Astrocyte (in vitro differentiated cells and primary cell): ENCODE data around the gene MAPK10. TPM values are rescaled to one million over a fixed set of nuclear protein-coding genes. Genes with fewer than 3 reads are reported as not detected.

Experiments
- DNase-seq: peaks from one replicate; pipeline ENCODE4 v3.0.0-alpha.2; 2010; ENCODE audit warnings: low read depth
- FAIRE-seq: peaks from 2 replicates; lab custom pipeline; 2011; peaks lifted over from hg19 to GRCh38; lab: Jason Lieb, UNC
- H2AFZ ChIP-seq: 2 replicates; pipeline ENCODE4 v1.6.0; 2012; ENCODE audit warnings: low read depth, low read length, inconsistent platforms
- H3K27ac ChIP-seq: 2 replicates; pipeline ENCODE4 v1.5.1; 2011; ENCODE audit warnings: low read depth, low read length, inconsistent platforms
- H3K27me3 ChIP-seq: 2 replicates; pipeline ENCODE4 v1.6.0; 2011; ENCODE audit warnings: low read length, inconsistent platforms; ENCODE audit not compliant: insufficient read depth
- H3K36me3 ChIP-seq: 2 replicates; pipeline ENCODE4 v1.5.1; 2011; ENCODE audit warnings: low read length, inconsistent platforms; ENCODE audit not compliant: insufficient read depth
- H3K4me1 ChIP-seq: 2 replicates; pipeline ENCODE4 v1.5.1; 2011; ENCODE audit warnings: low read length, inconsistent platforms; ENCODE audit not compliant: insufficient read depth
- H3K4me2 ChIP-seq: 2 replicates; pipeline ENCODE4 v1.6.0; 2012; ENCODE audit warnings: low read length, inconsistent platforms
- H3K4me3 ChIP-seq: 2 replicates; pipeline ENCODE4 v1.5.1; 2011; ENCODE audit warnings: low read depth, mild to moderate bottlenecking, low read length, inconsistent platforms; ENCODE audit not compliant: insufficient read depth
- H3K79me2 ChIP-seq: 2 replicates; pipeline ENCODE4 v1.6.0; 2012; ENCODE audit warnings: mild to moderate bottlenecking, low read length, inconsistent platforms; ENCODE audit not compliant: insufficient read depth
- H3K9ac ChIP-seq: 2 replicates; pipeline ENCODE4 v1.6.0; 2012; ENCODE audit warnings: mild to moderate bottlenecking, low read length, inconsistent platforms
- H3K9me3 ChIP-seq: 2 replicates; pipeline ENCODE4 v1.5.1; 2012; ENCODE audit warnings: low read depth, mild to moderate bottlenecking, low read length, inconsistent platforms; ENCODE audit not compliant: insufficient read depth
- H4K20me1 ChIP-seq: 2 replicates; pipeline ENCODE4 v1.6.0; 2012; ENCODE audit warnings: low read length, inconsistent platforms; ENCODE audit not compliant: insufficient read depth
- H3K27ac Mint-ChIP-seq: one replicate; pipeline ENCODE4 v1.8.0; 2021; ENCODE audit warnings: mild to moderate bottlenecking, mixed read lengths; ENCODE audit not compliant: unreplicated experiment
- H3K27me3 Mint-ChIP-seq: one replicate; pipeline ENCODE4 v1.8.0; 2021; ENCODE audit warnings: low read depth, mixed read lengths; ENCODE audit not compliant: unreplicated experiment
- H3K36me3 Mint-ChIP-seq: one replicate; pipeline ENCODE4 v1.8.0; 2021; ENCODE audit warnings: low read depth, mixed read lengths; ENCODE audit not compliant: unreplicated experiment
- H3K4me1 Mint-ChIP-seq: one replicate; pipeline ENCODE4 v1.8.0; 2021; ENCODE audit warnings: low read depth, mixed read lengths; ENCODE audit not compliant: unreplicated experiment
- H3K4me3 Mint-ChIP-seq: one replicate; pipeline ENCODE4 v1.8.0; 2021; ENCODE audit warnings: mild to moderate bottlenecking, moderate library complexity, mixed read lengths; ENCODE audit not compliant: unreplicated experiment
- H3K9me3 Mint-ChIP-seq: one replicate; pipeline ENCODE4 v1.8.0; 2021; ENCODE audit warnings: mild to moderate bottlenecking, mixed read lengths; ENCODE audit not compliant: unreplicated experiment
- CTCF ChIP-seq: IDR thresholded peaks from 2 replicates; pipeline ENCODE4 v1.5.1; 2011; ENCODE audit warnings: low read depth, mild to moderate bottlenecking, inconsistent platforms, low read length, moderate library complexity; ENCODE audit not compliant: insufficient read depth
- EZH2 ChIP-seq: IDR thresholded peaks from 2 replicates; pipeline ENCODE4 v1.6.1; 2012; ENCODE audit warnings: mild to moderate bottlenecking, low read length, inconsistent platforms; ENCODE audit not compliant: insufficient read depth
- total RNA-seq: library from RNA; stranded (reverse); gene quantifications from 2 replicates; pipeline ENCODE4 v1.2.1, GENCODE V29; 2021

Gene MAPK10
- total RNA-seq, 1 donor from 2014 or later: 7.5 TPM

- Histone ChIP-seq H3K9me3 (no peaks in the 10 kb centered on the region), H3K27me3 (no peaks in the 10 kb centered on the region), H4K20me1 (no peaks in the 10 kb centered on the region), H2AFZ (no peak overlapping the region), H3K36me3 (no peaks in the 10 kb centered on the region), H3K9ac (no peak overlapping the region), H3K79me2 (no peaks in the 10 kb centered on the region), H3K4me2 (no peak overlapping the region), H3K4me3 (no peak overlapping the region), H3K27ac (no peak overlapping the region), H3K4me1 (no peaks in the 10 kb centered on the region)
- peaks cover 3% of the 10 kb centered on the region for H3K4me1 Mint-ChIP-seq
- TF ChIP-seq CTCF: no peak
- TF ChIP-seq EZH2: no peak
- H3K36me3 Mint-ChIP-seq: no peaks in the 10 kb centered on the region
- H3K4me3 Mint-ChIP-seq: no peak overlapping the region
- no peak overlapping the region for H3K27ac Mint-ChIP-seq
- H3K27me3 Mint-ChIP-seq: no peaks in the 10 kb centered on the region
- DNase-seq (peak; percentile 84), FAIRE-seq (no peak)
- no peaks in the 10 kb centered on the region for H3K9me3 Mint-ChIP-seq
These were observed 267.2 kb downstream of the MAPK10 start for GRCh38 chr4:86092684-86093083.

GRCh38 chr4:86091201-86091600 lies 268.7 kb downstream of the MAPK10 start:
- Histone ChIP-seq H3K27me3 (no peaks in the 10 kb centered on the region), H3K36me3 (no peaks in the 10 kb centered on the region), H2AFZ (no peak overlapping the region), H3K4me1 (no peaks in the 10 kb centered on the region), H3K27ac (no peak overlapping the region), H3K4me3 (no peak overlapping the region), H3K79me2 (no peaks in the 10 kb centered on the region), H4K20me1 (no peaks in the 10 kb centered on the region), H3K4me2 (no peak overlapping the region), H3K9ac (no peak overlapping the region), H3K9me3 (no peaks in the 10 kb centered on the region)
- no peak overlapping the region for H3K4me3 Mint-ChIP-seq
- TF ChIP-seq CTCF (no peak), EZH2 (no peak)
- no peaks in the 10 kb centered on the region for H3K27me3 Mint-ChIP-seq
- DNase-seq (no peak), FAIRE-seq (no peak)
- no peaks in the 10 kb centered on the region for H3K36me3 Mint-ChIP-seq
- peaks cover 3% of the 10 kb centered on the region for H3K4me1 Mint-ChIP-seq
- H3K9me3 Mint-ChIP-seq: no peaks in the 10 kb centered on the region
- H3K27ac Mint-ChIP-seq: no peak overlapping the region

GRCh38 chr4:86089781-86090323 lies 270.0 kb downstream of the MAPK10 start:
- H3K4me1 Mint-ChIP-seq: peaks cover 3% of the 10 kb centered on the region
- H3K9me3 Mint-ChIP-seq: no peaks in the 10 kb centered on the region
- Histone ChIP-seq H3K79me2 (no peaks in the 10 kb centered on the region), H3K36me3 (no peaks in the 10 kb centered on the region), H3K27ac (no peak overlapping the region), H3K4me2 (no peak overlapping the region), H3K4me3 (no peak overlapping the region), H4K20me1 (no peaks in the 10 kb centered on the region), H2AFZ (no peak overlapping the region), H3K4me1 (no peaks in the 10 kb centered on the region), H3K9ac (no peak overlapping the region), H3K9me3 (no peaks in the 10 kb centered on the region), H3K27me3 (no peaks in the 10 kb centered on the region)
- DNase-seq (no peak), FAIRE-seq (no peak)
- no peak overlapping the region for H3K27ac Mint-ChIP-seq
- H3K4me3 Mint-ChIP-seq: no peak overlapping the region
- no peaks in the 10 kb centered on the region for H3K36me3 Mint-ChIP-seq
- no peaks in the 10 kb centered on the region for H3K27me3 Mint-ChIP-seq
- no peak for TF ChIP-seq CTCF
